Adipocyte (in vitro differentiated cells): ENCODE data around the gene BRF1.
"Not testable (repeated sequence)": the region's sequence is repeated elsewhere in the genome, so short reads cannot be mapped to it uniquely, and the experiment has no call there.

Experiments
- DNase-seq: peaks from one replicate; pipeline ENCODE4 v3.0.0-alpha.2; 2015; ENCODE audit warnings: low read depth
- H3K27me3 ChIP-seq: replicated peaks from 2 replicates; pipeline ENCODE4 v1.7.0; 2013; ENCODE audit warnings: mild to moderate bottlenecking, low read length, moderate library complexity; ENCODE audit not compliant: control insufficient read depth, insufficient read depth
- H3K36me3 ChIP-seq: 2 replicates; pipeline ENCODE4 v1.7.0; 2013; ENCODE audit warnings: low read length, mild to moderate bottlenecking, moderate library complexity; ENCODE audit not compliant: control insufficient read depth, insufficient read depth, severe bottlenecking
- H3K4me1 ChIP-seq: 2 replicates; pipeline ENCODE4 v1.7.0; 2013; ENCODE audit warnings: mild to moderate bottlenecking, low read length, moderate library complexity; ENCODE audit not compliant: control insufficient read depth, insufficient read depth
- H3K4me3 ChIP-seq: 2 replicates; pipeline ENCODE4 v1.7.0; 2013; ENCODE audit warnings: mild to moderate bottlenecking, low read length, moderate library complexity
- H3K9ac ChIP-seq: 2 replicates; pipeline ENCODE4 v1.7.0; 2013; ENCODE audit warnings: mild to moderate bottlenecking, low read length, moderate library complexity
- H3K9me3 ChIP-seq: 2 replicates; pipeline ENCODE4 v1.7.0; 2013; ENCODE audit warnings: mild to moderate bottlenecking, low read length, moderate library complexity; ENCODE audit not compliant: control insufficient read depth

Gene BRF1

DNA sequence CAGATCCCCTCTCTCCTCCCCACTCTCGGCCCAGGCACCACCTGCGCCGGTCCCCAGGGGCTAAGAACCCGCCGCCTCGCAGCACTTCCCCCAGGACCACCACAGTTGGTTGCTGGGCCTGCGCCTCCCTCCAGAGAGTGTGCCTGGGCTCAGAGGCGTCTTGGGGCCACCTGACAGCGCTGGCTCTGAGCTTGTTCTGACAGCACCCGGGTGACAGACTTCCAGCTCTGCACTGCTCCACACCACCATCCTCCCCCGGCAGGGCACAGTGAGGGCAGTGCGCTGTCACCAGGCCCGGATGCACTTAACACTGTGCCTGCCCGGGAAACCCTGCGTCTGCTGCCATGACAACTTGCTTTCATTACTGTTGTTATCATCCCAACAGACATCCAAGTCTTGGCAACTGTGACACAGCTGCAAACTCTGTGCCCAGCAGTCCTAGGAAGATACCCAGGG, 6.6 kb downstream of the BRF1 start:
- Histone ChIP-seq H3K36me3 (no peaks in the 10 kb centered on the region), H3K9me3 (no peaks in the 10 kb centered on the region), H3K27me3 (no peaks in the 10 kb centered on the region), H3K4me1 (peaks cover 8% of the 10 kb centered on the region), H3K9ac (no peak overlapping the region), H3K4me3 (no peak overlapping the region)
- no peak for DNase-seq

DNA sequence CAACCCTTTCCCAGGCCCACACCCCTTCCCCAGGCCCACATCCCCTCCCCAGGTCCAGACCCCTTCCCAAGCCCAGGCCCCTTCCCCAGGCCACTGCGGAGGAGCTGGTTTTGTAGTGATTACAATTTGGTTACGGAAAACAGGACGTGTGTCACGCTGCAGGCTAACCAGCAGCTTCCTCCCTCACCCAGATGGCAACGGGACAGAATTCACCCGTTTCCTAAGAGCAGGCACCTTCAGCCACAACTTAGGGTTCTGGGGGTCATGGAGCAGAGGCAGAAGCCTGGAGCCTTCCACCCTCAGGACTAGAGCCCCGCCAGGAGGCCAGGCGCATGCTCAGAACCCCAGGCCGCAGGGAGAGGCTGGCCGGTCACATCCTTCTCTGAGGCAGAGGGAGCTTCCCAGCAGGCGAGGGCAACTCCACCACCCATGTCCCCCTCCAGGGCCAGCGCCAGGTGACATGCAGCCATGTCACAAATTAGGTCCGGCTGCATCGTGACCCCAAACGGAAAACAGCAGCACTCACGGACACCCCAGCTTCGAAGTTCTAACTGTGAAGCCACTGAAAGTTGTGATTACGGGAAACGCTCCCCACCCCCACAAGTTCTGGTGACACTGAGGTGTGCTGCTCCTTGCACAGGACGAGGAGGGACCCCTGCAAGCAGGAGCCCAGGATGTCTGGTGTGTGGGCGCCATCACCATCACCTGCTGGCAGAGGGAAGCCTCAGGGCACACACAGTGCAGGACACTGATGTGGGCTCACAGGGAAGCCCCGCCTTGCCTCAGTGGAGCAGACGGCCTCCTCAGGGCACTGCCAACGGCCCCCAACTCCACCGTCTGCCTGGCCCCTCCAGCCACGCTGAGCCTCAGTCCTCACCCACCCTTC, 7.7 kb downstream of the BRF1 start:
- DNase-seq, result no peak
- no peaks in the 10 kb centered on the region for H3K9me3 ChIP-seq
- no peak overlapping the region for H3K4me3 ChIP-seq

GRCh38 chr14:105290621-105291346, 10.0 kb downstream of the BRF1 start:
- peaks cover 8% of the 10 kb centered on the region for H3K4me1 ChIP-seq
- H3K4me3 ChIP-seq, result no peak overlapping the region
- DNase-seq, result peak; percentile 25
- no peak overlapping the region for H3K9ac ChIP-seq
- H3K27me3 ChIP-seq, result no peaks in the 10 kb centered on the region
- H3K36me3 ChIP-seq, result no peaks in the 10 kb centered on the region
- no peaks in the 10 kb centered on the region for H3K9me3 ChIP-seq

More for the DNA sequence above, 7.7 kb downstream of the BRF1 start:
- H3K9ac ChIP-seq, result no peak overlapping the region
- H3K36me3 ChIP-seq, result no peaks in the 10 kb centered on the region
- H3K27me3 ChIP-seq, result no peaks in the 10 kb centered on the region
- peaks cover 8% of the 10 kb centered on the region for H3K4me1 ChIP-seq

GRCh38 chr14:105288936-105289335, 11.9 kb downstream of the BRF1 start:
- H3K27me3 ChIP-seq, H3K36me3 ChIP-seq, H3K9ac ChIP-seq, H3K4me3 ChIP-seq, DNase-seq, H3K9me3 ChIP-seq: not testable (repeated sequence)
- H3K4me1 ChIP-seq, result peaks cover 17% of the 10 kb centered on the region

- no peak overlapping the region for H3K9ac ChIP-seq
- peaks cover 11% of the 10 kb centered on the region for H3K4me1 ChIP-seq
- DNase-seq, result no peak
- no peaks in the 10 kb centered on the region for H3K9me3 ChIP-seq
- no peaks in the 10 kb centered on the region for H3K36me3 ChIP-seq
- no peak overlapping the region for H3K4me3 ChIP-seq
- H3K27me3 ChIP-seq, result no peaks in the 10 kb centered on the region
Observed at GRCh38 chr14:105287249-105288102, 13.3 kb downstream of the BRF1 start.

DNA sequence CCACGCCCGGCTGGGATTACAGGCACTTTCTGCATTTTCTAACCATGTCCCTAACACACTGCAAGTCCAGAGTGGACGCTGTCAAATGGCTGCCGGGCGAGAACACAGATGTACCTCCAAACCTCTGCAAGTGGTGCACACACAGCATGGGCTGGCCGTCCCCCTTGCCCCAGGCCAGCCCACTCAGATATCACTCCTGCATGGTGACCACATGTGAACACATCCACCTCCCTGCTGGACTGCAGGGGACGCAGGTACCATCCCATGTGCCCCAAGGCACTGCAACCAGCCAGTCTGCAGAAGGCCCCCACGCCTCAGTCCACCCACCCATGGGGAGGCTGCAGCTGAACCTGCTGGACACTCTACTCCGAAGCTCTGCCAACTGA, 14.0 kb downstream of the BRF1 start:
- H3K4me3 ChIP-seq, result no peak overlapping the region
- DNase-seq, result no peak
- H3K9me3 ChIP-seq, result no peaks in the 10 kb centered on the region
- H3K9ac ChIP-seq, result no peak overlapping the region
- H3K4me1 ChIP-seq, result peaks cover 9% of the 10 kb centered on the region
- no peaks in the 10 kb centered on the region for H3K36me3 ChIP-seq
- H3K27me3 ChIP-seq, result no peaks in the 10 kb centered on the region

DNA sequence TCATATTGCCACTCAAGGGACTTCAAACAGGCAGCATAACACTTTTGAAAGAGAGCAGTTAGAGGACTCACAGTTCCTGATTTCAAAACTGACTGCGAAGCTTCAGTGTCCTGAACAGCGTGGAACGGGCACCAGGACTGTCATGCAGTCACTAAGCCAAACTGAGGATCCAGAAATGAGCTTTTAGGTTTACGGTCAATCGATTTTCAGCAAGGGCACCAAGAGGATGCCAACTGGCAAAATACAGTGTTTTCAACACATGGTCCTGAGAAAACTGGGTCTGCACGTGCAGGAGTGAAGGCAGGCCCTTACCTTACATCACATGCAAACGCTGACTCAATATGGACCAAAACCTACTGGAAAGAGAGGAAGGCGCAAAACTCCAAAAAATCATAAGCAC, 15.6 kb downstream of the BRF1 start:
- DNase-seq, result no peak
- Histone ChIP-seq H3K27me3 (no peaks in the 10 kb centered on the region), H3K4me3 (no peak overlapping the region), H3K9me3 (no peaks in the 10 kb centered on the region), H3K36me3 (no peaks in the 10 kb centered on the region), H3K9ac (no peak overlapping the region), H3K4me1 (peaks cover 15% of the 10 kb centered on the region)

GRCh38 chr14:105283899-105284298, 16.9 kb downstream of the BRF1 start:
- Histone ChIP-seq H3K36me3 (no peaks in the 10 kb centered on the region), H3K4me3 (no peak overlapping the region), H3K9me3 (no peaks in the 10 kb centered on the region), H3K9ac (no peak overlapping the region), H3K27me3 (no peaks in the 10 kb centered on the region), H3K4me1 (peaks cover 15% of the 10 kb centered on the region)
- no peak for DNase-seq

GRCh38 chr14:105283028-105283427, 17.8 kb downstream of the BRF1 start:
- H3K4me3 ChIP-seq, result no peak overlapping the region
- H3K9me3 ChIP-seq, result no peaks in the 10 kb centered on the region
- H3K4me1 ChIP-seq, result peaks cover 16% of the 10 kb centered on the region
- no peak overlapping the region for H3K9ac ChIP-seq
- DNase-seq, result no peak
- H3K27me3 ChIP-seq, result no peaks in the 10 kb centered on the region
- H3K36me3 ChIP-seq, result no peaks in the 10 kb centered on the region

DNA sequence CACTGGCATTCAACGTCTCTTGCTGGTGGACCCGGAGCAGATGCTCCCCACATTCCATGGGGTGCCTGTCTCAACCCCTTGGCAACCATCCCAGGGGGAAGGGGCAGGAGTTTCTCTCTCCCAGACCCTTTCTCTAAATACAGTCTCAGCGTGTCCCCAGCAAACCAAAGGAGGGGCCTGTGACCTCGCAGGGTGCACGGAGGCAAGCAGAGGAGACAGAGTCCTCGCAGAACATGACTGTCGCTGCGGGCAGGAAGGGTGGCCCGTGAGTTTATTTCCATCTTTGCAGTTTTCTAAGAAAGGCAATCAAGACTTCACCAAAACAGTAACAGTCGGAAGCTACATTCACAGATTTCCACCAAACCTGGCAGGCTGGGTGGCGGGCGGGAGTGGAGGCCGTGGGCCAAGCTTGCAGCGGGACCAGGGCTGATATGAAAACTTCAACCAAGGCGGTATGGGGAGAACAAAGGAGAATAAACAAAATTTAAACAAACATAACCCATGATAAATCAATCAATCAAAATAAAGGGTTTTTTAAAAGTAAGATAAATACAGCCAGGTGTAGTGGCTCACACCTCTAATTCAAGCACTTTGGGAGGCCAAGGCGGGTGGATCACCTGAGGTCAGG, 18.6 kb downstream of the BRF1 start:
- no peak overlapping the region for H3K4me3 ChIP-seq
- DNase-seq, result no peak
- no peaks in the 10 kb centered on the region for H3K9me3 ChIP-seq
- peaks cover 22% of the 10 kb centered on the region for H3K4me1 ChIP-seq
- H3K9ac ChIP-seq, result no peak overlapping the region
- no peaks in the 10 kb centered on the region for H3K36me3 ChIP-seq
- no peaks in the 10 kb centered on the region for H3K27me3 ChIP-seq
